SH-SY5Y (cell line): ENCODE data around the gene TELO2.

Experiments
- GATA2 ChIP-seq: IDR thresholded peaks from 2 replicates; pipeline ENCODE4 v1.6.1; 2011; ENCODE audit warnings: mild to moderate bottlenecking, low read depth, low read length
- GATA3 ChIP-seq: IDR thresholded peaks from 2 replicates; pipeline ENCODE4 v1.6.1; 2011; ENCODE audit warnings: low read depth, mild to moderate bottlenecking, low read length, moderate library complexity

Gene TELO2

DNA sequence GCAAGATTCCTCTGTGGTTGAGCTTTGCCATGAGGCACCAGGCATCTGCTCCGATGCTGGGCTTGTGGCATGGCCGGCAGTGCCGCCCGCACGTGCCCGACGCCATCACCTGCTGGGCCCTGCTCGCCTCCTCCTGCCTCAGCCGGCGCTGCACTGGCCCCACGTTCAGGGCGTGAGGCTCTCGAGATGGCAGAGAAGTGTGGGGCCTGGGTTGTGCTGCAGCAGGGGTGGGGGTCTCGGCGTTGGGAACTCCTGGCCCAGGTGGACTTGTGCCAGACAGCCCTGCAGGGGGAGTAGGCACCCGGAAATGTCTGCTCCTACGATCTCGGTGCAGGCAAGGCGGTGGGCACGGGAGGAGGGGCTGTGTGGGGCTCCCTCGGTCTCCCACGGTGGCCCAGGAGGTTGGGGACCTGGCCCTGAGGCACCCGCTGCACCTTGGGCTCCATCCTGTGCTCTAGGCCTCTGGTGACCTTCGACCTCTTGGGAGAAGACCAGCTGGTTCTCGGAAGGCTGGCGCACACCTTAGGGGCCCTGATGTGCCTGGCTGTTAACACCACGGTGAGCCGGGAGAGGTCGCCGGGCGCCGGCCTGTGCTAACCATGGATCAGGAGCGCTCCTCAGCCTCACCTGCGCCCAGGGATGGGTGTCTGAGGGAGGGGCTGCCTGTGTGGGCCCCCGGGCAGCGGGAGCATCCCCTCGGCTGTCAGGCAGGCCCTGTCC, 13.5 kb downstream of the TELO2 start:
- TF ChIP-seq GATA3 (no peak), GATA2 (no peak)

DNA sequence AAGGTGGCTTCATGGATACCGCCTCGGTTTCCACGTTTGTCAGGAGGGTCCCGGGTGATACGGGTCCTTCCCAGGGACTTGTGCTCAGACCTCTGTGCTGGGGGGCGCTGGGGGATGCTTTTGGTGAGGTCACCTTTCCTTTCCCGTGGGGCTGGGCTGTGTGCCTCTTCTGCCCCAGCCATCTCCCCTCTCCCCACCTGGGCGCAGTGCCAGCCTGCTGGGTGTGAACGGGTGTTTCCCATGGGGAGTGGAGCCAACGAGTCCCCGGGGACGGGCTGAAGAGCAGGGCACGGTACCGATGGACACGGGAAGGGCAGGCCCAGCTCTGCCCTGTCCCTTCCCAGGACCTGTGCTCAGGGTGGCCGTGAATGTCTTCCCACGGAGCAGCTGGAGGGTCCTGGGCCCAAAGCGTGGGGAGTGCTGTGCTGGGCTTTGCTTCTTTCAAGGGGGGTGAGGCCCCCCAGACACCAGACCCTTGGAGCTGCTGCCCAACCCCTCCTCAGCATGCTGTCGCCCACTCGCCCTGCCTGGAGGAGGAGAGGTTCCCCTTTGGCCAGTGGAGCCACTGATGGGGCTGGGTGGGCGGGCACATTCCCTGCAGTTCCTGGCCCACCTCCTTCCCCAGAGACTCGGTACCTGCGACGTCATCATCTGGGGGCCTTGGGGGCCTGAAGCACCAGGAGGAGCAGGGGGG, 15.5 kb downstream of the TELO2 start:
- TF ChIP-seq GATA3 (no peak), GATA2 (no peak)

DNA sequence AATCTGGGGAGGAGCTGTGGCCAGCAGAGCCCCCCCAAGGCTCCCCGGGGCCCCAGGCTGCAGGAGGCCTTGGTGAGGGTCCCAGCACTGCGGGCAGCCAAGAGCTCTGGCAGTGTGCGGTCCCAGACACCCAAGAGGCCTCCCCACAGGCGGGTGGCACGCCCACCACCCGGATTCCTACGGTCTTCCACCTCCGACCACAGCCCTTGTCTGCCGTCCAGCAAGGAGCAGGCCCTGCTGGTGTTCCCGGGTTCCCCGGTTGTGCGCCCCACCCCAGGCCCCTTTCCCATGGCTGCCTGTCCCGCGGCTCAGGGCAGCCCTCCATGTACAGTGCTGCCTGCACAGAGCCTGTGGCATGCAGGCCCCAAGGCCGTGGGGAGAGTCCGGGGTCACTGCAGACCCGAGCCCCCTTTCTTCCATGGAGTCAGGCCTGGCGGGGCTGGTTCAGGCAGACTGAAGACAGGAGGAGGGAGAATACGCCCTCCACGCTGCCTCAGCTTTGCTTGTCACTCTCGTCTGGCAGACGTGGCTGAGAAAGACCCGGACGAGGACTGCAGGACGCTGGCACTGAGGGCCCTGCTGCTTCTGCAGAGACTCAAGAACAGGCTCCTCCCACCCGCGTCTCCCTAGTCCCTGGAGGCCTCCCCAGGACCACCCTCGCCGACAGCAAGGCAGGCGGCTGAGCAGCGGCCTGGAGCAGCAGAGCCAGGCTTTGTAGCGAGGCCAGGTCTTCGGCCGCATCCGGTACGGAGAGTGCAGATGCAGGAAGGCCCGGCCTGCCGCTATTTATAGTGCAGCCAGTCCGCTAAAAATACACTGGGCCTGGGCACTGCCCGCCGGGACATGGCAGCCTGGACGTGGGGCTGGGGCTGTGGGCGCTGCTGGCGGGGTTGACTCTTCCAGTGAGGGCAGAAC, 16.4 kb downstream of the TELO2 start:
- TF ChIP-seq GATA3 (no peak), GATA2 (no peak)

- TF ChIP-seq GATA3 (no peak), GATA2 (no peak)
Observed at GRCh38 chr16:1510272-1510671, 17.1 kb downstream of the TELO2 start.

- no peak for TF ChIP-seq GATA2
- TF ChIP-seq GATA3 = no peak
Observed at GRCh38 chr16:1510941-1511351, 17.8 kb downstream of the TELO2 start.

DNA sequence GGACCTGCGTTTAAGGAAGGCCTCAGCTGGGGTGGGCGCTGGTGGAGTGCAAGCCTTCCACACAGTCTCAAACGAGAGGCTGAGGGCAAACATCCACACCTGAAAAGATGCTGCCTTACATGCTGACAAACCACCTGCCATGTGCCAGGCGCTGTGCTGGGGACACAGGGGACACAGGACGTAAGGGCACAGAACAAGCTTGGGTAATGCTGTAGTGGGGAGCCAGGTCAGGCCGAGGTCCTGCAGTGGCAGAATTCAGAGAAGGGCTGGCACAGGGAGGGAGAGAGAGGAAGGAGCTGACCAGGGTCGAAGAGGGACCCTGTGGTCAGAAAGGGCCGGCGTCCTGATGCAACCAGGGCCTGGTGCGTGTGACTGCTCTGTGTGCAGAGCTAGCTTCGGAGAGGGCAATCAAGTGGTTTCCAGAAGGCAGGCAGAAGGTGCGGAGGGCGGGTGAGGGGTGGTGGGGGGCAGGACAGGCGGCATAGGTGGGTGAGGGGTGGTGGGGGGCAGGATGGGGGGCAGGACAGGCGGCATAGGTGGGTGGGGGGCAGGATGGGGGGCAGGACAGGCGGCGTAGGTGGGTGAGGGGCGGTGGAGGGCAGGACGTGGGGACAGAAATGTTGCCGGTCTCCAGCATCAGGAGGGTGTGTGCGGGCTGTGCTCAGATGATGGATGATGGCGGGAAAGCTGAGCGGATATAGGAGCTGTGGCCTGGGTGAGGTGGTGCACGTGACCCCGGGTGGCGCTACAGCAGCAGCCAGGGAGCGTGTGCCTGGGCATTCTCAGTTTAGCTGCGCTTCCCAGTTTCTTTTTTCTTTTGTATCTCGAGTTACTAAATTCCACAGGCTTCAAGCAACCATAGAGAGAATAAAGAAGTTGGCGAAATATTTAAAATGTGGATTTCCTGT, 18.8 kb downstream of the TELO2 start:
- no peak for TF ChIP-seq GATA2
- no peak for TF ChIP-seq GATA3

DNA sequence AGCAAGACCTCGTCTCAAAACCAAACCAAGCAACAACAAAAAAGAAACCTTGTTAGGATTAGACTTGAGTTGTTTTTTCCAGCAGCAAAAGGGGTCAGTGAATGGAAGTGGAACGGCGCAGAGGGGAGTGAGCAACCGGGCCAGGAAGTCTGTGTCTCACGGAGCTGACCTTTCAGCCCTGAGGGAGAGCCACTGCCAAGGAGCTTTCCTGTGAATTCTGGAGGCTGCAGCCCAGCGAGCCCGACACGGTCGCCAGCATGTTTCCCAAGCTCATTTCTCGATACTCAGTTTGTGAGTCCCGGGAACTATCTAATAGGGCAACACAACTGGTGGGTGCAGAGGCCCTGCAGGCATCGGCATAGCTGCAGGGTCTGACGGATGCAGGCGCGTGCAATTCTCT, 19.6 kb downstream of the TELO2 start:
- TF ChIP-seq GATA3 (no peak), GATA2 (no peak)

DNA sequence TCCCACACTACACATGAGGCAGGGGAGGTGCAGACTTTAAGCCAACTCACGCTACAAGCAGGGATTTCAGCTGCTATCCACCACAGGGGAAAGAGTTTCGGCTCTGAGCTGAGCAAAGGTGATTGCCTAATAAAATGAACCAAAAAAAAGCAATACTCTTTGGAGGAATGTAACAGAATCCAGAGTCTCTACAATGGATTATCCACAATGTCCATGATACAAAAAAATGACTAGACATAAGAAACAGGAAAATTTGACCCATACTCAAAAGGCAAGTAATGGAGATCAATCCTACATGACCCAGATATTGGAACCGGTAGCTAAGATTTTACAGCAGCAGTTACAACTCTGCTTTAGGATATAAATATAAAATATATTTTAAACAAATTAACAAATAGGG, 21.3 kb downstream of the TELO2 start:
- TF ChIP-seq GATA2 = no peak
- TF ChIP-seq GATA3 = no peak

GRCh38 chr16:1518626-1519135, 25.5 kb downstream of the TELO2 start:
- TF ChIP-seq GATA2 (no peak), GATA3 (no peak)

- TF ChIP-seq GATA2 (no peak), GATA3 (no peak)
Observed at GRCh38 chr16:1519831-1520230, 26.7 kb downstream of the TELO2 start.

DNA sequence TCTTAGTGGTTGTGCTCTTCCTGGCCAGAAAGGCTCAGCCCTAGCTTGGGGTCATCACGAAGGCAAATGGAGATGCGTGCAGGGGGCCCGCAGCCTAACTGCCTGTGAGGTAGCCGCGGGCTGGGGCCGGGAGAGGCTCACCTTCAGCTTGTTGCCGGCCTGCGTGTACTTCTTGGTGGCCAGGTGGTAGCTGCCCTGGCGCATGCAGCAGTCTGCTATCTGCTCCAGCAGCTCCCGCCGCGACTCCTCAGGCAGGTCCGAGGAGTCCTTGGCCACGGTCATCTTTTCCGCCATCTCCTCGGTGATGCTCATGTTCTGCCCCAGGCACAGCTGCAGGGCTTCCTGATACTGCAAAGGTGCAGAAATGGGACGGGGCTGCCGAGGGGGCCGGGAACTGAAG, 27.3 kb downstream of the TELO2 start:
- TF ChIP-seq GATA2 = no peak
- no peak for TF ChIP-seq GATA3

DNA sequence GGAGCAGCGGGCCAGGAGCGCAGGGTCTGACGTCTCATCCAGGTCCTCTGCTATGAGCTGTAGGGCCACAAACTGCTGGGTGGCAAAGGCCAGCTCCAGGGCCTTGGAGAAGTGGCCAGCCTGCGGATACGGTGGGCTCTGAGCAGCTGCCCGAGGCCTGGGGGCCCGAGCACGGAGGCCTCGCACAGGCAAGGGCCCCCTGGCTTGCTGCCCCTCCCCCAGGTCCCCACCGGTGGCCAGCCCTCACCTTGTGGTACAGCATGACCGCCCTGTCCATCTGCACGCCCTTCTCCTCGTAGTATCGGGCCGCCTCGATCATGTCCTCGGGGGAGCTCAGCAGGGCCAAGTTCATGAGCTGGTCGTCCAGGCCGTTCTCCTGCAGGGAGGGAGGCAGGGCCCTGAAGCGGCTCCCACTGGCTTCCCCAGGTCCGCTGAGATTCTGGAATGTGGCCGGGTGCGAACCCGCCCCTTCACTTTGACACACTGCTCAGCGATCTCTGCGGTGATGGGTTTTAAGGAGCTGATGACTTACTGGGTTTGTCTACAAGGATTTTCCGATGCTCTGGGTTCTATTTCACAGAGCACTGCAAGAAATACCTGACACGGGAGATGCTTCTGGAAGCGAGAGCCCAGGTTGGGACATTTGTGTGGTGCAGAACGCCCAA, 30.6 kb downstream of the TELO2 start:
- no peak for TF ChIP-seq GATA3
- TF ChIP-seq GATA2 = no peak

- TF ChIP-seq GATA2 (no peak), GATA3 (no peak)
Observed at GRCh38 chr16:1524366-1524765, 31.2 kb downstream of the TELO2 start.
